Spleen (tissue), 7 donors: ENCODE results near the gene ENPP4.

Source experiments
- CTCF ChIP-seq, 11 experiments: fragments of 200-600 bp in 7 of 11; fragments of 450-650 bp in 4 of 11; sonication (generic) in 4 of 11; IDR thresholded peaks in 8 of 11; conservative IDR thresholded peaks in 3 of 11; 1 replicate in 7 of 11; 2 replicates in 4 of 11; pipeline versions ENCODE4 v1.4.0 to v1.8.0; 2016 to 2021; ENCODE audit warnings: antibody characterized with exemption in 11 of 11, inconsistent platforms in 4 of 11, mild to moderate bottlenecking in 1 of 11
- POLR2A ChIP-seq, 3 donors: fragments of 450-650 bp; IDR thresholded peaks; one replicate each; pipeline ENCODE4 v1.5.1; 2017; ENCODE audit warnings: antibody characterized with exemption in 3 of 3, mild to moderate bottlenecking in 1 of 3
- POLR2AphosphoS5 ChIP-seq, 3 donors: sonication (generic); formaldehyde crosslinking; IDR thresholded peaks; one replicate each; pipeline ENCODE4 v1.5.1; 2017; ENCODE audit warnings: antibody characterized with exemption in 3 of 3
- donor health status: DM: no; HTN: no; CAD: no; lungs with moderate emphysema.
- donor health status: DM: no; HTN: no; CAD: no.
- donor health status: DM: no; HTN: no; CAD: no.

- no peak for TF ChIP-seq CTCF (IDR thresholded peaks at IDR 0.05 in 8 of 11, conservative IDR thresholded peaks at IDR 0.05 in 3 of 11)
- no peak for TF ChIP-seq POLR2A (IDR thresholded peaks at IDR 0.05)
- no peak for TF ChIP-seq POLR2AphosphoS5 (IDR thresholded peaks at IDR 0.05)
Observed at GRCh38 chr6:46128476-46128875, 1.3 kb upstream of the ENPP4 start.
